CD4-positive, alpha-beta T cell treated with Interferon gamma for 1 hour (primary cell): ENCODE measurements around the gene POLRMT.

Experiments
- DNase-seq: peaks from one replicate; pipeline ENCODE4 v3.0.0-alpha.2; 2020

POLRMT gene

GRCh38 chr19:575527-576506 is 57.5 kb downstream of the POLRMT start:
- no peak for DNase-seq

DNA sequence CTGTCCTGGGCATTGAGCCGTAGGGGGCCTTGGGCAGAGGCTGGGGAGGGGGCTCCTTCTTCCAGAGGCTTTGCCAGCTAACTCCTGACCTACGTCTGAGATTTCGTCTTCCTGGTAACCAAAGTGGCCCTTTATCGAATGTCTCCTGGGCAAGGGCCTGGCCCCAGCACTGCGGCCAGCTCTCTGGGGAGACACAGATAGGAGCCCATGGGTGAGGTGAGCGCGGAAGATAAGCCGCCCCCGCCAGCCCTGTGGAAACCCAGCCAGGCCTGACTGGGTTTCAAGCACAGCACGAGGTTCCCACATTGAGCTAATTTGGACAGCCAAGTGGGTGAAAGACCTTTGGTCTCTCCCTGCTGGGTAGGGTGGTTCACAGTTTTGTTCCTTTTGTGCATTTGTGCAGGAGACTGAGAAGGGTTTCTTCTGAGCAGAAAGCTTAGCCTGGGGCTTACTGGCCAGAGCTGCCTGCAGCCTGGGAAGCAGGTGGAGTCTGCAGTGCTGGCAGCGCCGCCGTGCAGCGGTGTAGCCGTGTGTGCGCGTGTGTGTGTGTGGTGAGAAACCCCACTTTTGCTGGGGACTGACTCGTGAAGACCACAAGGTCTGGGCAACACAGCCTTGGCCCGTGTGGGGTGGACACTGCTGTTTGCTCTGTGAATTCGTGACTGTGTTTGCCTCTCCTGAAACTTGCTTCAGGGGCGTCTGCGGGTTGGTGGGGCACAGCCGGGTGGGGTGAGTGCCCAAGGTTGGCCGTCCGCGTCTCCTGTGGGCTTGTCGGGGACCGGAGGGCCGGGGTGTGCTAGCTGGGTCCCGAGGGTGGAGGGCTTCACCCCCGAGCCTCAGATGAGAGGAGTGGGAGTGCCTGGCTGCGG is 58.4 kb downstream of the POLRMT start:
- no peak for DNase-seq

DNA sequence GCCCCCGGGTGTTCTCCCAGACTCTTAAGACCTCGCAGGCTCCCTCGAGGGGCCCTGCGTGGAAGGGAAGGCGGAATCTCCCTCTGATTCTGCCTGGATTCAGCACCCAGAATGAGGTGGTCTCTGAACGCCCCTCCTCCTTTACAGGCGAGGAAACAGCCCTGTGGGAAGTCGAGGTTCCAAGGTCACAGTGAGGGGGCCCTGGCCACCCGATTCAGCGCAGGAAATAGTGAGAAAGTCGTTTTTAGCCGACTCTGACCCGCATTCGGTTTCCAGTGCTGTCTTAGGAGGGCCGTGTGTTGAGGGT is 59.9 kb downstream of the POLRMT start:
- no peak for DNase-seq

- no peak for DNase-seq
Observed at GRCh38 chr19:572743-573518, 60.4 kb downstream of the POLRMT start.

DNA sequence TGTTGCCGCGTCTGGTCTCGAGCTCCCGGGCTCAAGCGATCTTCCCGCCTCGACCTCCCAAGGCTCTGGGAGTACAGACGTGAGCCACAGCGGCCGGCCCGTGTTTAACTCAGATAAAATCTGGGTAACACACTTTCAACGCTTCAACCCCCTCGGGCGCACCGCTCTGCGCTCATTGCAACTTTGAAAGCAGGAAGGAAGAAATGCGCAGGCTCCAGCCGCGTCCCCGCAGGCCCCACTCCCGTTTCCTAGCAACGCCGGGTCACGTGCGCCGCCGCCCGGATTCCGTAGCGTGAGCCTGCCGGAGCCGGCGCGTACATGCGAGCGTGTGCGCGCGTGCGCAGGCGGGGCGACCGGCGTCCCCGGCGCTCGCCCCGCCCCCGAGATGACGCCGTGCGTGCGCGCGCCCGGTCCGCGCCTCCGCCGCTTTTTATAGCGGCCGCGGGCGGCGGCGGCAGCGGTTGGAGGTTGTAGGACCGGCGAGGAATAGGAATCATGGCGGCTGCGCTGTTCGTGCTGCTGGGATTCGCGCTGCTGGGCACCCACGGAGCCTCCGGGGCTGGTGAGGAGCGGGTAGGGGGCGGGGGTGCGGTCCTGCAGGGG is 61.1 kb downstream of the POLRMT start, which contains the start of gene BSG:
Gene BSG, plus strand, starts transcription at position 457 of the 603 bp plus-strand sequence. Its CDS starts 39 bp downstream, at position 496.
- DNase-seq, result peak; percentile 98

GRCh38 chr19:571566-571974 is 61.8 kb downstream of the POLRMT start:
- no peak for DNase-seq

- peak; percentile 55 for DNase-seq
Observed at GRCh38 chr19:570937-571565, 62.3 kb downstream of the POLRMT start.

- no peak for DNase-seq
Observed at GRCh38 chr19:570251-570686, 63.1 kb downstream of the POLRMT start.

- no peak for DNase-seq
Observed at GRCh38 chr19:567296-567900, 65.9 kb downstream of the POLRMT start.
